Measurements from ENCODE around the gene ADAMTS12. TPM values are rescaled to one million over a fixed set of nuclear protein-coding genes. Genes with fewer than 3 reads are reported as not detected.

ADAMTS12 gene
- total RNA-seq, 1 donor from 2014 or later = 32.1 TPM

GRCh38 chr5:33633699-33634098, 258.1 kb downstream of the ADAMTS12 start:
- no peak overlapping the region for H3K4me3 Mint-ChIP-seq
- no peak for DNase-seq (ENCODE audit: extremely low spot score, unreplicated experiment)
- H3K4me1 Mint-ChIP-seq (ENCODE audit: unreplicated experiment) = no peaks in the 10 kb centered on the region
- no peaks in the 10 kb centered on the region for H3K27me3 Mint-ChIP-seq
- TF ChIP-seq, protein P1, sequence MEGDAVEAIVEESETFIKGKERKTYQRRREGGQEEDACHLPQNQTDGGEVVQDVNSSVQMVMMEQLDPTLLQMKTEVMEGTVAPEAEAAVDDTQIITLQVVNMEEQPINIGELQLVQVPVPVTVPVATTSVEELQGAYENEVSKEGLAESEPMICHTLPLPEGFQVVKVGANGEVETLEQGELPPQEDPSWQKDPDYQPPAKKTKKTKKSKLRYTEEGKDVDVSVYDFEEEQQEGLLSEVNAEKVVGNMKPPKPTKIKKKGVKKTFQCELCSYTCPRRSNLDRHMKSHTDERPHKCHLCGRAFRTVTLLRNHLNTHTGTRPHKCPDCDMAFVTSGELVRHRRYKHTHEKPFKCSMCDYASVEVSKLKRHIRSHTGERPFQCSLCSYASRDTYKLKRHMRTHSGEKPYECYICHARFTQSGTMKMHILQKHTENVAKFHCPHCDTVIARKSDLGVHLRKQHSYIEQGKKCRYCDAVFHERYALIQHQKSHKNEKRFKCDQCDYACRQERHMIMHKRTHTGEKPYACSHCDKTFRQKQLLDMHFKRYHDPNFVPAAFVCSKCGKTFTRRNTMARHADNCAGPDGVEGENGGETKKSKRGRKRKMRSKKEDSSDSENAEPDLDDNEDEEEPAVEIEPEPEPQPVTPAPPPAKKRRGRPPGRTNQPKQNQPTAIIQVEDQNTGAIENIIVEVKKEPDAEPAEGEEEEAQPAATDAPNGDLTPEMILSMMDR (conservative IDR thresholded peaks at IDR 0.05) = no peak
- H3K36me3 Mint-ChIP-seq = peaks cover 14% of the 10 kb centered on the region
- H3K27ac Mint-ChIP-seq = no peak overlapping the region
- no peaks in the 10 kb centered on the region for H3K9me3 Mint-ChIP-seq

GRCh38 chr5:33631786-33632185, 260.0 kb downstream of the ADAMTS12 start:
- Mint-ChIP-seq H3K27ac (no peak overlapping the region), H3K9me3 (no peaks in the 10 kb centered on the region), H3K27me3 (no peaks in the 10 kb centered on the region), H3K4me1 (ENCODE audit: unreplicated experiment) (no peaks in the 10 kb centered on the region), H3K36me3 (peaks cover 5% of the 10 kb centered on the region), H3K4me3 (no peak overlapping the region)
- no peak for DNase-seq (ENCODE audit: extremely low spot score, unreplicated experiment)
- TF ChIP-seq, protein P1 (conservative IDR thresholded peaks at IDR 0.05) = no peak

GRCh38 chr5:33631139-33631538, 260.7 kb downstream of the ADAMTS12 start:
- H3K27ac Mint-ChIP-seq = no peak overlapping the region
- H3K27me3 Mint-ChIP-seq = no peaks in the 10 kb centered on the region
- H3K4me1 Mint-ChIP-seq (ENCODE audit: unreplicated experiment) = no peaks in the 10 kb centered on the region
- peaks cover 3% of the 10 kb centered on the region for H3K36me3 Mint-ChIP-seq
- no peak for DNase-seq (ENCODE audit: extremely low spot score, unreplicated experiment)
- no peak overlapping the region for H3K4me3 Mint-ChIP-seq
- H3K9me3 Mint-ChIP-seq = no peaks in the 10 kb centered on the region
- TF ChIP-seq, protein P1 (conservative IDR thresholded peaks at IDR 0.05) = no peak

- no peaks in the 10 kb centered on the region for H3K4me1 Mint-ChIP-seq (ENCODE audit: unreplicated experiment)
- H3K4me3 Mint-ChIP-seq = no peak overlapping the region
Observed at GRCh38 chr5:33629999-33630398, 261.8 kb downstream of the ADAMTS12 start.

DNA sequence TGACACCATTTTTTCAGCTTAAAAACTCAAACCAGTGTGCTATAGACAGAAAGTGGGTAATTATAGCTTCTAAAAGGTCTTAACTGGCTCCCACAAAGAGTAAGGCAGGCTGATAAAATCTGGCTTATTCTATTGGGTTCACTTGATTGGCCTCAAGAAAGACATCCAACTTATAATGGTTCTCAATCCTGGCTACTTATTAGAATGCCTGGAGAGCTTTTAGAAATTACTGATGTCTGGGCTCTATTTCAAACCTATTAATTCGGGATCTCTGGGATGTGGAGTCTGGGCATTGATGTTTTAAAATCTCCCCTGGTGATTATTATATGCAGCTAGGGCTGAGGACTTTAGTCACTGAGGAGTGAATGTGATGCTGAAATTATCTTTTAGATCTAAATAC, 263.0 kb downstream of the ADAMTS12 start:
- H3K36me3 Mint-ChIP-seq = peaks cover 6% of the 10 kb centered on the region
- H3K4me3 Mint-ChIP-seq = no peak overlapping the region
- TF ChIP-seq, protein P1 (conservative IDR thresholded peaks at IDR 0.05) = no peak
- H3K27me3 Mint-ChIP-seq = no peaks in the 10 kb centered on the region
- no peaks in the 10 kb centered on the region for H3K9me3 Mint-ChIP-seq
- no peak for DNase-seq (ENCODE audit: extremely low spot score, unreplicated experiment)
- no peaks in the 10 kb centered on the region for H3K4me1 Mint-ChIP-seq (ENCODE audit: unreplicated experiment)
- H3K27ac Mint-ChIP-seq = no peak overlapping the region

More at GRCh38 chr5:33629999-33630398, 261.8 kb downstream of the ADAMTS12 start:
- Mint-ChIP-seq H3K27ac (no peak overlapping the region), H3K27me3 (no peaks in the 10 kb centered on the region), H3K9me3 (no peaks in the 10 kb centered on the region), H3K36me3 (no peaks in the 10 kb centered on the region)
- DNase-seq (ENCODE audit: extremely low spot score, unreplicated experiment) = no peak
- TF ChIP-seq, protein P1 (conservative IDR thresholded peaks at IDR 0.05) = no peak

- Mint-ChIP-seq H3K27ac (no peak overlapping the region), H3K9me3 (no peaks in the 10 kb centered on the region), H3K36me3 (peaks cover 22% of the 10 kb centered on the region), H3K4me3 (no peak overlapping the region), H3K27me3 (no peaks in the 10 kb centered on the region), H3K4me1 (ENCODE audit: unreplicated experiment) (peaks cover 1% of the 10 kb centered on the region)
- TF ChIP-seq, protein P1 (conservative IDR thresholded peaks at IDR 0.05) = no peak
- no peak for DNase-seq (ENCODE audit: extremely low spot score, unreplicated experiment)
Observed at GRCh38 chr5:33621514-33621913, 270.3 kb downstream of the ADAMTS12 start.

All from type B pancreatic cell (in vitro differentiated cells).